Measurements from ENCODE around the gene RASGRP2. TPM values are rescaled to one million over a fixed set of nuclear protein-coding genes. Genes with fewer than 3 reads are reported as not detected.

RASGRP2 gene
- polyA plus RNA-seq, 12 donors = 19.3 to 55.3 (median 36.2) TPM; not detected in 1

- no peak for DNase-seq
Observed at GRCh38 chr11:64721359-64721699, 22.6 kb downstream of the RASGRP2 start.

- DNase-seq = no peak
Observed at GRCh38 chr11:64720640-64721358, 23.1 kb downstream of the RASGRP2 start.

- DNase-seq = no peak
Observed at GRCh38 chr11:64720167-64720566, 23.8 kb downstream of the RASGRP2 start.

- no peak for DNase-seq
Observed at GRCh38 chr11:64719406-64719805, 24.5 kb downstream of the RASGRP2 start.

- no peak for DNase-seq
Observed at GRCh38 chr11:64718780-64719124, 25.2 kb downstream of the RASGRP2 start.

DNA sequence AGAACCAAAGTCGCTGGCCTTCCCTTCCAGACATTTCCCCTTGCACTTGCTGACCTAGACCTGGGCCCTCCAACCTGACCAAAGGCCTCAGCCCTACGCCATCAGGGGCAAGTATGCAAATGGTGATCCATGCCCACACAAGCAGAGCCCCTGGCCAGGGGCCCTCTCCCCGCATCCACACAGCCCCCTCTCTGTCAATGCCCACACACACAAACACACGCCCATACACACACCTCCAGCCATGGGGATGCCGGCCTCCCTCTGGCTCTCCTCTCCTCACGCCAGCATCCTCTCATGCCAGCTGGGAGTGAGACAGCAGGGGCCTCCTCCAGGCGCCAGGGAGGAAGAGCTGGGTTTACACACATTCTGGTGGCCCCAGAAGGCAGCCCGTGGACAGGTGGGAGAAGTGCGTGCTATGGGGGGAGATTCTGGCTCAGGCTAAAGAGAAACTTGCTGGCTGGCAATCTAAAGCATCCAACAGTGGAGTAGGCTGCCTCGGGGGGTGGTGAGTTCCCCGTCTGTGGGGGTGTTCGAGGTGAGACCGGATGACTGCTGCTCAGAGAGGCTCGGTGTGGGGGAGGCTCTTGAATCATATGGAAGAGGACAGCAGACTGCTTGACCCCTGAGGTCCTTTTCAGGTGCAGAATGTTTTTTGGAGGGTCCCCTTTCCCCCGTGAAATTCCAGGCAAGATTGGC is 25.7 kb downstream of the RASGRP2 start:
- no peak for DNase-seq

DNA sequence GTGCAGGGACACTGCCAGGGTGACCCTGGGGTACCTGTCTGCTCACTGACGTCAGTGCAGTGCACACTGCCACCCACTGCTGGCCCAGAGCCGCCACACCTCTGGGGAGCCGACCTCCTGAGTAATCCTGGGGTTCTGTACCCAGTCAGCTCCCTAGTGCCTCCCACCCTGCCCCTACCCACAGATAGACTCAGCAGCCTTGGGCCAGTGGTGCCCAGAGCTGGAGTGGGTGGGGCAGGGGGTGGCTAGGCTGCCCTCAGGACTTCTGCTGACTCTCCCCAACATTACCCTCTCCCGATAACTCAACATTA is 26.7 kb downstream of the RASGRP2 start:
- no peak for DNase-seq

- no peak for DNase-seq
Observed at GRCh38 chr11:64716473-64717267, 27.3 kb downstream of the RASGRP2 start.

DNA sequence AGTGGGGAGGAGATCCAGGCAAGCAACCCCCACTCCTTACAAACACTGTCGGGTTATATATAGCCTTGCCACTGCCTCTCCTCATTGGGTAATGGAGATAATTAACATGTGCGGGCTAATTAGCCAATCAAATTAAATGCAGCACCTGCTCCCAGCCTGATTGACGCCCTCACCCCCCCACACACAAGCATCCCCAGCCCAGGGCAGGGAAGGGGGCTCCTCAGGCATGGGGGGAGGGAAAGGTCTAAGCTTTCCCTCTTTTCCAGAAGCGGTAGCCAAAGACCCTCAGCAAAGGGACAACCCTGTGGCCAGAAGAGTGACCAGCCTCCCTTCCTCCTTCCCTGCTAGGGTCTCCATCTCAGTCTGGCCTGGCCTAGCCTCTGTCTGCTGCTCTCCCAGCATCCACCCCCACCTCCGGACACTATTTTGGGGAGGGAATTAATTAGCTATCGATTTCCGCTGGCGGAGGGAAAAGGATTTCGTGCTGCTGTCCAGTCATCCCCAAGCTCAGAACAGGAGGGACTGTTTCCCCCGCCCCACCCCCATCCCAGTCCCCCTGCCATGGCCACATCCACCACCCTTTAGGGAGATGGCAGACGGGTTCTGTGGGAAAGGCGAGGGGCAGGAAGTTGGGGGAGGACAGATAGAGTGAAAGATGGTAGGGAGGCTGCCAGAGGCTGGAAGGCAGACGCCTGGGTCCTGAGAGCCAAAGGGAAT is 28.0 kb downstream of the RASGRP2 start:
- no peak for DNase-seq

GRCh38 chr11:64715110-64715509 is 28.8 kb downstream of the RASGRP2 start:
- DNase-seq = no peak

DNA sequence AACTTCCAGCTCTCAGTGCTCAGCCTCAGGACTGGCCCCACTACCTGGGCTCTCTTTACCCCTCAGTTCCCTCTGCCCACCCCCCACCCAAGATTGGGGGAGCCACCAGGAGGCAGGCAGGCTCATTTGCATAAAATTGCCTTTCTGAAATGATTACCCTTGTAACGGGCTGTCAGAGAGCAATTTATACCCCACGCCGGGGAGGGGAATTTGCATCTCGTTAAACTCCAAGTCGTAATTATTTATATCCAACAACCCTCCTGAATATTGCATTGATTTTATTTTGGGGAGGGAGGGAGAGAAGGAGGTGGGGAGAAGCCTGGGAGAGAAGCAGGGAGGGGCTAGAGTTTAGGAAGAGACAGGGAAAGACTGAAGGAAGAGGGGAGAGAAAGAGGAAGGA is 29.3 kb downstream of the RASGRP2 start:
- no peak for DNase-seq

DNA sequence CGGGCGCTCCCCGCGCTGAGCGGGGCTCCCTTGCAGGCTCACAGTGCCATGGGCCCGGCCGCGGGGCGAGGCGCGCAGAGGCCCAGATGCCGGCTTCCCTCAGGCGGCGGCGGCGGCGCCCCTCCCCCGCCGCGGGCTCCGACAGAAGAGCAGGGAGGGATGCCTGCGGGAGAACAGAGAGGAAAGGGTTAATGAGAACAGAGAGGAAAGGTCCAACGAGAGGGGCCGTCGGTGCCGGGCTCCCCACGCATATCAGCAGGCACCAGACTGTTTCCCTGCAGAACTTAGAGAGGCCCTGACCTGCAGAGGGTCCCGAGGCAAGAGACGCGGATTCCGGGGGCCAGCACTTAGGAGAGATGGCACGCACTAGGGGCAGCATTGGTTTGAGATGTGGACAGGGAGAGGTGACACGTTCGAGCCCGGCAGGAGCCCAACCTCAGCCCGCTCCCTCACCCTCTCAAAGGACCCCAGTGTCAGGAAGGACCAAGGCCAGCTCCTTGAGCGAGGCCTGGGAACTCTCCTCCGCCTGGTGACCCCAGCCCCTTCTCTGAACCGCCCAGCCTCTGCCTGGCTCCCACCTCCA is 30.1 kb downstream of the RASGRP2 start:
- DNase-seq = no peak

- peak; percentile 61 for DNase-seq
Observed at GRCh38 chr11:64713016-64713707, 30.8 kb downstream of the RASGRP2 start.

GRCh38 chr11:64712430-64713015 is 31.4 kb downstream of the RASGRP2 start:
- DNase-seq = no peak

GRCh38 chr11:64711956-64712362 is 32.0 kb downstream of the RASGRP2 start:
- DNase-seq = no peak

DNA sequence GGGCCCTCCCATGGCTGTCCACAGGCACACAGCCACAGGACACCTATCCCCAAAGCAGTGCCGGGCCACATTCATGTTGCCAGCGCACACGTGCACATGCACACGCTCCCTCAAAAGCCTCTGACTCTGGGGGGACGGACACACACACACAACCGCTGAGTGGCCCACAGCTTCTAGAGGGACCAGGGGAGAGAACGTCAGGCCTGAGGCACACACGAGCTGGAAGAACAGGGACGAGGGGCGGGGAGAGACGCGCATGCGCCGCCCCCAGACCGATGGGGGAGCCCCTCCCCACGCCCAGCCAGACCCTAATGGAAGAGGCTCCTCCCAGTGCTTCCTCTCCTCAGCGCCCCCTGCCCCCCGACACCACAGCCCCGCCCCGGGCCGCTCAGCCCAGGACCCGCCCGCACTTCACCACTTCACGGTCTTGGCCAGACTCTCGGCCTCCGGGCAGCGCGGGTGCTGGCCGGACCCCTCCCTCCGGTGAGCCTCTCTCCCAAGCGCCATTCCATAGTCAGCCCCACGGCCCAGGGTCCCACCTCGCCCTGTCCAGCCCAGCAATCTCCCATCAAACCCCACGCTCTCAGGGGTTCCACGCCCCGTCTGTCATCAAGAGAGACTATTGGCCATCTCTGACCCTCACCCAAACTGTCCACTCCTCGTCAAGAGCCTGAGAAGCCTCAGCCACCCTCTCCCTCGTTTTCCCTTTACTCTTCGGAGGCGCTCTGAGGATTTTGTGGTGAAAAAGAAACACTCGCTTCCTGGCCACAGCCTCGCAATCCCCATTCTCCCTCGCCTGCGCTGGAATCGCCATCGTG is 32.6 kb downstream of the RASGRP2 start:
- DNase-seq = no peak

GRCh38 chr11:64710418-64711137 is 33.4 kb downstream of the RASGRP2 start:
- no peak for DNase-seq

- no peak for DNase-seq
Observed at GRCh38 chr11:64705501-64705900, 38.4 kb downstream of the RASGRP2 start.

- no peak for DNase-seq
Observed at GRCh38 chr11:64703048-64703447, 40.9 kb downstream of the RASGRP2 start.
